Fibroblast of skin of left biceps (primary cell): ENCODE data around the gene FBXO47.
A peak's percentile ranks its signal among the peaks of the same experiment; 100 is the strongest.
"Not testable (repeated sequence)": the region's sequence is repeated elsewhere in the genome, so short reads cannot be mapped to it uniquely, and the experiment has no call there.

Experiments used
- DNase-seq, 2 experiments: peaks; one replicate each; pipeline ENCODE4 v3.0.0-alpha.2; 2013; ENCODE audit warnings: low read depth in 2 of 2

The FBXO47 gene

GRCh38 chr17:38980490-38981217, 13.5 kb upstream of the FBXO47 start:
- peak in 1 of 2 experiments; percentile 15 for DNase-seq

DNA sequence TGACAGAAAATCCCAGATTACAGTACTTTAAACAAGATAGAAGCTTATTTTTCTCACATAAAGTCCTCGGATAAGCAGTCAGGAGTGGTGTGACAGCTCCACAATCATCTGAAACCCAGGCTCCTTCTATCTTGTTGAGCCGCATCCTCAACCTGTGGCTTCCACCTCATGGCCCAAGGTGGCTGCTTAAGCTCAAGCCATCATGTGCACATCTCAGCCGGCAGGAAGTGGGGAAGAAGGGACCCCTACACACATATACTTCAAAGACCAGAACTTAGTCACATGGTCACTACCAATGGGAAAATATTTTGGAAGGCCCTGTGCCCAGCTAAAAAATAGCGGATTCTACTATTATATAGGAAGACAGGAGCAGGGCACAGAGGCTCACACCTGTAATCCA, 11.0 kb upstream of the FBXO47 start:
- DNase-seq = no peak

DNA sequence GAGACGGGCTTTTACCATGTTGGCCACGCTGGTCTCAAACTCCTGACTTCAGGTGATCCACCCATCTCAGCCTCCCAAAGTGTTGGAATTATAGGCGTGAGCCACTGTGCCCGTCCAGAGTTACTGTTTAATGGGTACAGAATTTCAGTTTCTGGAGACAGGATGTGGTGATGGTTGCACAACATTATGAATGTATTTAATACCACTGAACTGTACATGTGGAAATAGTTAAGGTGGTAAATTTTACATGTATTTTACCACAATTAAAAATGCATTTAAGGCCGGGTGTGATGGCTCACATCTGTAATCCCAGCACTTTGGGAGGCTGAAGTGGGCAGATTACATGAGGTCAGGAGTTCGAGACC, 9.0 kb upstream of the FBXO47 start:
- DNase-seq = peak; percentile 21 to 35

DNA sequence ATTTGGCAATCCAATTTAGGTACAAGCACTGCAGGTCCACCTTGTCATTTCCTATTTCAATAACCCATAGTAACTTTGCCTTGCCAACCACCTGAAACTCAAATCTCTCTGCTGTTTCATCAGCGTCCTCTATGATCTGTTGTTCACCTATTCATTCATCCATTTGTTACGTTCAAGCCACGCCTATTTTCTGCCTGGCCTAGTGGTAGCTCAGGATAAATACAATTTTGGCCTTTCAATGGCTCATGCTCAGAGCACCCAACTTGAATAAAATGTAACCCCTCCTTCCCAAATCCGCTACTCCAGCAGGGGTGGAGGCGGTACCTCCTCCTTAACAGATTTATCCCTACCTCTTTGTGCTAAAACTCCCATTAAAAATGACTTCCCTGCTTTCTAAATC, 3.6 kb upstream of the FBXO47 start:
- DNase-seq = no peak

DNA sequence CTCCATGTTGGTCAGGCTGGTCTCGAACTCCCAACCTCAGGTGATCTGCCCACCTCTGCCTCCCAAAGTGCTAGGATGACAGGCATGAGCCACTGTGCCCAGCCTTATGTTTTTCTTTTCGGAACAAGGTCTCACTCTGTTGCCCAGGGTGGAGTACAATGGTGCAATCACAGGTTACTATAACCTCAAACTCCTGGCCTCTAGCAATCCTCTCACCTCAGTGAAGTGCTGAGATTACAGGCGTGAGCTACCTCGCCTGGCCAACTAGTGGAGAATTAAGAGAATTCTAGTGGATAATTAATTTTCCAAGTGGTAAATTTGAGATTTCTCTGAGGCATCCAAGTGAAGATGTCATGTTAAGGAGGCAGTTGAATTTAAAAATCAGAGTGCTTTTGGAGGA, 2.9 kb upstream of the FBXO47 start:
- no peak for DNase-seq

- no peak for DNase-seq
Measured at GRCh38 chr17:38969281-38969680, 2.1 kb upstream of the FBXO47 start.

DNA sequence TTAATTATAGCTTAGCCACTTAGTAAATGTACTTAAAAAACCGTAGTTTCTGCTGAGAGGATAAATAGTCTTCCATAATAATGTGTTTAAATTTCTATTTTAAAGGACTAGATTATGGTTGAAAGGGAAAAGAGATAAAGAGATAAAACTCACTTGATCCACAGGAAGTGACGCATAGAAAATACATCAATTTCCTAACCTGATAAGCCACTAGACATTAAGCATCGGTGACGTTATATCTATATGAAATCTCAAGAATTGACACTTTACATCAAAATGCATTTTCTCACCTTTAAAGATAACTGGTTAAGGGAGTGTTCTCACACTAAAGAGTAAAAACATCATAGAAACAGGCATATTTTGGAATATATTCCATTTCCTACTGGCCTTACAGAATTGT, 5.8 kb downstream of the FBXO47 start:
- DNase-seq = no peak

GRCh38 chr17:38960402-38960801, 6.8 kb downstream of the FBXO47 start:
- no peak for DNase-seq

DNA sequence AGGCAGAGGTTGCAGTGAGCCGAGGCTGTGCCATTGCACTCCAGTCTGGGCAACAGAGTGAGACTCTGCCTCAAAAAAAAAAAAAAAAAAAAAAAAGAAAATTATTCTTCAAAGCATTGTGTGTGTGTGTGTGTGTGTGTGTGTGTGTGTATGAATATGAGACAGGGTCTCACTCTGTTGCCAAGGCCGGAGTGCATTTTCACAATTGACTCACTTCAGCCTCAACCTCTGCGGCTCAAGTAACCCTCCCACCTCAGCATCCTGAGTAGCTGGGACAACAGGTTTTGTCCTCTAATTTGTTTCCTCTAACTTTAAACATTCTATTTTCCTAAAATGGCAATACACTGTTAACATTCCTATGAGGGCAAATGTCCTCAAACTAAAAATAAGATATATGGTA, 7.7 kb downstream of the FBXO47 start:
- no peak for DNase-seq

DNA sequence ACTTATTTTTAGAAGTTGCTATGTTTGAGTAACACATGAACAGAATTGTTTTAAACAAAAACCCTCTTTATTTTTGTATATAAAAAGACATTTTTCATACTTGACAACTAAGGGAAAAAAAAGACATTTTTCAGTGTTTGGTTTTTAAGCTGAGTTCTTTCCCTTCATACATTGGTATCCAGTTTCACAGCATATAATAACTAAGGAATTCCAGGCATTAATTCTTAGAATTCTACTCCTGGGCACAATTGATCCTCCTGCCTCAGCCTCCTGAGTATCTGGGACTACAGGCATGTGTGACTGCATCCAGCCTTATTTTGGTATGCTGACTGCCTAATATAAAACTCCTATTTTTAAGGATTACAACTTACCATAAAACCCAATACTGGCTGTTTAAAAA, 8.4 kb downstream of the FBXO47 start:
- DNase-seq = peak; percentile 55 to 57

GRCh38 chr17:38958326-38958725, 8.9 kb downstream of the FBXO47 start:
- peak; percentile 39 to 53 for DNase-seq

GRCh38 chr17:38953800-38954199, 13.4 kb downstream of the FBXO47 start:
- DNase-seq = not testable (repeated sequence)

- no peak for DNase-seq
Measured at GRCh38 chr17:38947189-38947588, 20.0 kb downstream of the FBXO47 start.

GRCh38 chr17:38943607-38944006, 23.6 kb downstream of the FBXO47 start:
- DNase-seq = no peak

- no peak for DNase-seq
Measured at GRCh38 chr17:38942696-38943334, 24.4 kb downstream of the FBXO47 start.

DNA sequence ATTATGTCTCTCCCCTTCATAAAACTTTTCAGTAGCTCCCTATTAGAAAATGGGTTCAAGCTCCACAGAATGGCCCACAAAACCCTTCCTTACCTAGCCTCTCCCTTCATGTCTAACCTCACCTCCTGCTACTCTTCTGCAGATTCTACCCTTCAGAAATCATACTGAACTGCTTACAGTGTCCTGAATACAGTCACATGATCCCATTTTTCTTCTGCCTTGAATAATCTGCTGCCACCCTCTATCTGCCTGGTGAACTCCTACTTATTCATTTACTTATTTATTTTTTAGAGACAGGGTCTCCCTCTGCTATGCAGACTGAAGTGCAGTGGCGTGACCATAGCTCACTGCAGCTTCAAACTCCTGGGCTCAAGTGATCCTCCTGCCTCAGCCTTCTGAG, 26.8 kb downstream of the FBXO47 start:
- no peak for DNase-seq

GRCh38 chr17:38939987-38940386, 27.2 kb downstream of the FBXO47 start:
- no peak for DNase-seq

DNA sequence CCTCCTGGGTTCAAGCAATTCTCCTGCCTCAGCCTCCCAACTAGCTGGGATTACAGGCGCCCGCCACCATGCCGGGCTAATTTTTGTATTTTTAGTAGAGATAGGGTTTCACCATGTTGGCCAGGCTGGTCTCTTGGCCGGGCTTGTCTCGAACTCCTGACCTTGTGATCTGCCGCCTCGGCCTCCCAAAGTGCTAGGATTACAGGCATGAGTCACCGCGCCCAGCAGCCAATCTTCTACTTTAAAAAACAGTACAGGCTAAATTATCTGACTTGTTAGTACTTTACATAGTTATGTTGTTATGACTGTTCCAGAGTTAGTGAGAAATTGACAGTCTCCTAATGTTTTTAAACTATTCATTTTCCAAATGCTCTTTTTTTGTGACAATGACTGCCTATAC, 33.2 kb downstream of the FBXO47 start:
- not testable (repeated sequence) for DNase-seq

GRCh38 chr17:38930782-38931181, 36.4 kb downstream of the FBXO47 start:
- DNase-seq = not testable (repeated sequence)

- no peak for DNase-seq
Measured at GRCh38 chr17:38926293-38927070, 40.7 kb downstream of the FBXO47 start.

DNA sequence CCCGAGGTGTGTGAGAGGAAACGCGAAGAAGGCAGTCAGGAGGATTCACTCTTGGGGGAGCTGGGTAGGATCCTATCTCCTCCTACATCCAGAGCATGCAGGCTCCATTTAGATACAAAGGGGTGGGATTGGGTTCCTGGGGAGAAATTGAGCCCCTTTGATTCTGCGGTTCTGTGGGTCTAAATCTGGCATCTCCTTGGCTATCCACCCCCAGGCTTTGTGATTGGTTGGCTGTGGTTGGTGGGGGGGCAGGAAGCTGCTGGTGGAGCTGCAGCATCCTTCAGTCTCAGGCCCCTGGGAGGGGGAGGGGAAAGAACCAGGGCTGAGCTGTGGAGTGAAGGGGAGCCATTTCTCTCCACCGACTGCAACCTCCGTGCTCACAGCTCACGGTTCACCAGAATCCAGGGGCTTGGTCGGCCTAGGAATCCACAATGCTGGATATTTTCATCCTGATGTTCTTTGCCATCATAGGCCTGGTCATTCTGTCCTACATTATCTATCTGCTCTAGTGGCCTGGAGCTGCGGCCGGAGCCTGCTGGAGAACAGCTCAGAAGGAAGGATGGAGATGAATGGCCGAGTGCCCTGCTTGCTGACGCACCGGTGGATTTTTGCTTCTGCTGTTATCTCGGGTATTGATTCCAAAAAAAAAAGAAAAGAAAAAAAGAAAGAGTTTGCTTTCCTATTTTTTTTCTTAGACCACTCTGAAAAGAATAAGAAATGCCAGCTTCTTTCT, 41.8 kb downstream of the FBXO47 start, which contains the start of gene LASP1NB:
Gene LASP1NB, plus strand, starts transcription at position 352 of the 733 bp plus-strand sequence.
- DNase-seq = no peak
